ENCODE results near the gene NRIP3. TPM values are rescaled to one million over a fixed set of nuclear protein-coding genes. Genes with fewer than 3 reads are reported as not detected.

The NRIP3 gene
- total and polyA plus RNA-seq, 2 of the 13 experiments (the other 11 are each of a cell fraction or from before 2014, with no cell fraction given): 0.04 to 0.07 TPM

- TF ChIP-seq TEAD3 (CRISPR knock-in tag; optimal IDR thresholded peaks at IDR 0.05; ENCODE audit: borderline replicate concordance): no peak
- TF ChIP-seq RBM39 (IDR thresholded peaks at IDR 0.05; ENCODE audit: low read depth, low read length, poor library complexity, severe bottlenecking): peak; percentile 78
- TF ChIP-seq YY1 (IDR thresholded peaks at IDR 0.05; ENCODE audit: insufficient read depth, insufficient replicate concordance, low read depth, low read length): peak; percentile 72
- TF ChIP-seq ZNF75D (CRISPR knock-in tag; IDR thresholded peaks at IDR 0.05; ENCODE audit: borderline replicate concordance): no peak
- TF ChIP-seq CEBPZ (IDR thresholded peaks at IDR 0.05; ENCODE audit: low read length): no peak
- TF ChIP-seq MTF2 (CRISPR knock-in tag; IDR thresholded peaks at IDR 0.05; ENCODE audit: borderline replicate concordance): peak; percentile 92; the same call in 1 of the 2 replicates
- TF ChIP-seq HMG20A (CRISPR knock-in tag; IDR thresholded peaks at IDR 0.05; ENCODE audit: borderline replicate concordance): no peak
- TF ChIP-seq ZNF232 (CRISPR knock-in tag; IDR thresholded peaks at IDR 0.05; ENCODE audit: borderline replicate concordance): peak; percentile 85
- TF ChIP-seq CSRNP2 (CRISPR knock-in tag; conservative IDR thresholded peaks at IDR 0.05; ENCODE audit: low read depth): no peak
- TF ChIP-seq SMAD9 (CRISPR knock-in tag; IDR thresholded peaks at IDR 0.05): no peak
- peak; percentile 84 for TF ChIP-seq DR1 (CRISPR knock-in tag; IDR thresholded peaks at IDR 0.05)
- TF ChIP-seq ZNF672 (CRISPR knock-in tag; IDR thresholded peaks at IDR 0.05): no peak
- TF ChIP-seq ZNF615 (CRISPR knock-in tag; IDR thresholded peaks at IDR 0.05; ENCODE audit: borderline replicate concordance): no peak
- peak; percentile 75; the same call in 1 of the 2 replicates for TF ChIP-seq ZBTB44 (CRISPR knock-in tag; IDR thresholded peaks at IDR 0.05)
- no peak for TF ChIP-seq TFE3 (CRISPR knock-in tag; IDR thresholded peaks at IDR 0.05)
- no peak for TF ChIP-seq DNMT3B (CRISPR knock-in tag; conservative IDR thresholded peaks at IDR 0.05)
- TF ChIP-seq ZNF746 (CRISPR knock-in tag; IDR thresholded peaks at IDR 0.05): peak; percentile 40
- 0 out of 2 replicates have a peak, but pooled peaks have one; percentile 18 for TF ChIP-seq HOMEZ (CRISPR knock-in tag; IDR thresholded peaks at IDR 0.05; ENCODE audit: low read depth)
- TF ChIP-seq ZNF768 (CRISPR knock-in tag; IDR thresholded peaks at IDR 0.05): no peak
Observed at GRCh38 chr11:8964324-8965320, 39.2 kb downstream of the NRIP3 start, which contains the start of gene TMEM9B (continued).
